IMR-90 (cell line): ENCODE data around the gene CCL13. TPM values are rescaled to one million over a fixed set of nuclear protein-coding genes. Genes with fewer than 3 reads are reported as not detected.
A peak's percentile ranks its signal among the peaks of the same experiment; 100 is the strongest.

Source experiments
- ATAC-seq: fragments of 200-7000 bp; cut with Tn5 transposase; 2 replicates; pipeline ENCODE4 v1.9.1; 2020; ENCODE audit warnings: low read depth, mild to moderate bottlenecking, moderate library complexity
- BruUV-seq: library from RNA; stranded (reverse); fragments of 400-500 nt; replicated peaks from 2 replicates; lab custom pipeline; 2021; lab: Mats Ljungman, UMichigan
- CTCF ChIA-PET: fragments of 300-600 bp; formaldehyde crosslinking; extraction: SDS; loops from one replicate; lab custom pipeline; 2021; ENCODE audit warnings: antibody characterized with exemption; lab: Yijun Ruan, JAX
- POLR2A ChIA-PET: fragments of 300-600 bp; sonication (Branson Sonifier 250); formaldehyde crosslinking; loops from one replicate; lab custom pipeline; 2022; ENCODE audit warnings: antibody characterized with exemption; ENCODE audit not compliant: unreplicated experiment; lab: Charles Lee
- DNase-seq: peaks from one replicate; pipeline ENCODE4 v3.0.0; 2013
- H2AFZ ChIP-seq: replicated peaks from 2 replicates; pipeline ENCODE3; 2013; ENCODE audit warnings: low read length, mild to moderate bottlenecking; ENCODE audit not compliant: poor library complexity
- H2AK5ac ChIP-seq: 2 replicates; pipeline ENCODE4 v1.6.1; 2013; ENCODE audit warnings: low read depth, low read length, inconsistent platforms
- H2AK9ac ChIP-seq: replicated peaks from 2 replicates; pipeline ENCODE3; 2013; ENCODE audit warnings: mild to moderate bottlenecking, low read depth, low read length, moderate library complexity; ENCODE audit not compliant: poor library complexity
- H2BK120ac ChIP-seq: 2 replicates; pipeline ENCODE4 v1.6.1; 2013; ENCODE audit warnings: low read depth, low read length, inconsistent platforms
- H2BK15ac ChIP-seq: 3 replicates; pipeline ENCODE4 v1.6.1; 2013; ENCODE audit warnings: low read depth, low read length, inconsistent platforms
- H2BK20ac ChIP-seq: 2 replicates; pipeline ENCODE4 v1.6.1; 2013; ENCODE audit warnings: low read depth, mild to moderate bottlenecking, inconsistent platforms, low read length, moderate library complexity
- H2BK5ac ChIP-seq: 2 replicates; pipeline ENCODE4 v1.6.1; 2013; ENCODE audit warnings: mild to moderate bottlenecking, low read depth, low read length, inconsistent platforms; ENCODE audit not compliant: poor library complexity, severe bottlenecking
- H3K14ac ChIP-seq: replicated peaks from 2 replicates; pipeline ENCODE4 v1.6.1; 2013; ENCODE audit warnings: low read depth, low read length, inconsistent platforms
- H3K18ac ChIP-seq: 2 replicates; pipeline ENCODE4 v1.6.1; 2013; ENCODE audit warnings: low read depth, low read length, control low read depth
- H3K23ac ChIP-seq: 2 replicates; pipeline ENCODE4 v1.6.1; 2013; ENCODE audit warnings: low read depth, low read length, inconsistent platforms
- H3K27ac ChIP-seq: 2 replicates; pipeline ENCODE4 v1.5.1; 2013; ENCODE audit warnings: mild to moderate bottlenecking, control low read depth, low read length; ENCODE audit not compliant: insufficient read depth
- H3K27me3 ChIP-seq: 2 replicates; pipeline ENCODE4 v1.6.1; 2013; ENCODE audit warnings: low read length; ENCODE audit not compliant: control insufficient read depth, insufficient read depth
- H3K36me3 ChIP-seq: 2 replicates; pipeline ENCODE4 v1.6.1; 2013; ENCODE audit warnings: low read length, mixed read lengths; ENCODE audit not compliant: control insufficient read depth, insufficient read depth
- H3K4ac ChIP-seq: 2 replicates; pipeline ENCODE4 v1.6.1; 2013; ENCODE audit warnings: low read depth, low read length, inconsistent platforms
- H3K4me1 ChIP-seq: 2 replicates; pipeline ENCODE4 v1.6.1; 2013; ENCODE audit warnings: low read length, mixed read lengths; ENCODE audit not compliant: control insufficient read depth, insufficient read depth
- H3K4me2 ChIP-seq: 2 replicates; pipeline ENCODE4 v1.6.1; 2013; ENCODE audit warnings: low read depth, mild to moderate bottlenecking, control low read depth, low read length, moderate library complexity
- H3K4me3 ChIP-seq: 2 replicates; pipeline ENCODE4 v1.5.1; 2013; ENCODE audit warnings: low read depth, mild to moderate bottlenecking, control low read depth, low read length, moderate library complexity; ENCODE audit not compliant: insufficient read depth
- H3K56ac ChIP-seq: 2 replicates; pipeline ENCODE4 v1.6.1; 2013; ENCODE audit warnings: low read length, inconsistent platforms; ENCODE audit not compliant: insufficient read depth; ENCODE audit errors: extremely low read depth
- H3K79me1 ChIP-seq, 2 experiments: 2 replicates each; pipeline ENCODE4 v1.6.1; 2013; ENCODE audit warnings: low read length in 2 of 2, inconsistent platforms in 1 of 2, low read depth in 1 of 2
- H3K9ac ChIP-seq: 2 replicates; pipeline ENCODE4 v1.6.1; 2013; ENCODE audit warnings: low read depth, low read length, control low read depth
- H3K9me1 ChIP-seq: 2 replicates; pipeline ENCODE4 v1.6.1; 2013; ENCODE audit warnings: low read length, inconsistent platforms; ENCODE audit not compliant: insufficient read depth
- H3K9me3 ChIP-seq: 2 replicates; pipeline ENCODE4 v1.6.1; 2013; ENCODE audit warnings: low read length; ENCODE audit not compliant: control insufficient read depth, insufficient read depth
- H4K20me1 ChIP-seq: 2 replicates; pipeline ENCODE4 v1.6.1; 2013; ENCODE audit warnings: low read length, inconsistent platforms; ENCODE audit not compliant: insufficient read depth
- H4K5ac ChIP-seq: 2 replicates; pipeline ENCODE4 v1.6.1; 2013; ENCODE audit warnings: mild to moderate bottlenecking, low read depth, low read length, control low read depth
- H4K8ac ChIP-seq, 2 experiments: 2 replicates each; pipeline ENCODE4 v1.6.1; 2013; ENCODE audit warnings: low read depth in 2 of 2, low read length in 2 of 2, control low read depth in 1 of 2, inconsistent platforms in 1 of 2
- H4K91ac ChIP-seq: 2 replicates; pipeline ENCODE4 v1.6.1; 2013; ENCODE audit warnings: low read depth, low read length, inconsistent platforms; ENCODE audit not compliant: insufficient read depth
- CEBPB ChIP-seq: IDR thresholded peaks from 2 replicates; pipeline ENCODE4 v1.6.1; 2012; ENCODE audit warnings: low read depth, low read length, improper control_type of control experiment
- CHD1 ChIP-seq: IDR thresholded peaks from 2 replicates; pipeline ENCODE4 v1.6.1; 2012; ENCODE audit warnings: low read depth, low read length, improper control_type of control experiment
- CTCF ChIP-seq: conservative IDR thresholded peaks from 2 replicates; pipeline ENCODE4 v1.5.1; 2012; ENCODE audit warnings: mild to moderate bottlenecking, low read depth, low read length, improper control_type of control experiment
- ELK1 ChIP-seq: fragments of 150-350 bp; IDR thresholded peaks from 2 replicates; pipeline ENCODE4 v1.6.1; 2016; ENCODE audit warnings: low read depth, mild to moderate bottlenecking, low read length, moderate library complexity, borderline replicate concordance
- FOS ChIP-seq: fragments of 150-350 bp; IDR thresholded peaks from 2 replicates; pipeline ENCODE4 v1.6.1; 2016; ENCODE audit warnings: low read depth, low read length
- MAFK ChIP-seq: IDR thresholded peaks from 2 replicates; pipeline ENCODE4 v1.6.1; 2012; ENCODE audit warnings: low read depth, low read length, improper control_type of control experiment
- MAZ ChIP-seq: IDR thresholded peaks from 2 replicates; pipeline ENCODE4 v1.6.1; 2012; ENCODE audit warnings: low read depth, mild to moderate bottlenecking, low read length, improper control_type of control experiment, moderate library complexity, borderline replicate concordance
- MXI1 ChIP-seq: IDR thresholded peaks from 2 replicates; pipeline ENCODE4 v1.6.1; 2012; ENCODE audit warnings: low read depth, mild to moderate bottlenecking, low read length, moderate library complexity, borderline replicate concordance
- NFE2L2 ChIP-seq: fragments of 150-350 bp; IDR thresholded peaks from 2 replicates; pipeline ENCODE4 v1.6.1; 2016; ENCODE audit warnings: low read depth, mild to moderate bottlenecking, low read length
- POLR2A ChIP-seq: IDR thresholded peaks from 2 replicates; pipeline ENCODE4 v1.6.1; 2012; ENCODE audit warnings: mild to moderate bottlenecking, low read depth, low read length
- RAD21 ChIP-seq: IDR thresholded peaks from 2 replicates; pipeline ENCODE4 v1.6.1; 2012; ENCODE audit warnings: low read length, improper control_type of control experiment
- RCOR1 ChIP-seq: IDR thresholded peaks from 2 replicates; pipeline ENCODE4 v1.6.1; 2012; ENCODE audit warnings: mild to moderate bottlenecking, low read length, improper control_type of control experiment; ENCODE audit not compliant: insufficient replicate concordance
- RFX5 ChIP-seq: IDR thresholded peaks from 2 replicates; pipeline ENCODE4 v1.8.0; 2012; ENCODE audit warnings: low read depth, mild to moderate bottlenecking, low read length, moderate library complexity
- SMC3 ChIP-seq: fragments of 150-350 bp; IDR thresholded peaks from 2 replicates; pipeline ENCODE4 v1.6.1; 2016; ENCODE audit warnings: low read depth, mild to moderate bottlenecking, antibody characterized with exemption, low read length, moderate library complexity
- dilution Hi-C: fragments of 300-500 bp; cut with HindIII; formaldehyde crosslinking; loops from one replicate; pipeline ENCODE4 v1.14.3; 2018; ENCODE audit warnings: low sequenced_read_pairs; ENCODE audit not compliant: unreplicated experiment
- in situ Hi-C: fragments of 300-500 bp; cut with MboI; formaldehyde crosslinking; loops from 3 replicates; pipeline ENCODE4 v1.14.3; 2019; ENCODE audit warnings: low sequenced_read_pairs, inconsistent platforms, mixed read lengths
- intact Hi-C: fragments of 100-400 bp; cut with micrococcal nuclease; formaldehyde crosslinking; loops from 2 replicates; pipeline ENCODE4 v1.10.0; 2022
- polyA plus RNA-seq, 3 experiments: library from polyadenylated mRNA; depleted of rRNA; stranded (reverse); fragments of >200 nt; gene quantifications; 2 replicates each; pipeline ENCODE4 v1.2.3, GENCODE V29; 2012; ENCODE audit warnings: low replicate concordance in 1 of 3
- total RNA-seq: library from RNA; depleted of rRNA; stranded (reverse); fragments of >200 nt; gene quantifications from 2 replicates; pipeline ENCODE4 v1.2.3, GENCODE V29; 2012
- TF ChIP-seq, protein P1 (sequence below): fragments of 150-350 bp; IDR thresholded peaks from 2 replicates; pipeline ENCODE4 v1.6.1; 2017; ENCODE audit warnings: mild to moderate bottlenecking, antibody characterized with exemption, low read length, low read depth

Gene CCL13
- total and polyA plus RNA-seq, 2 of the 4 experiments (the other 2 are of a cell fraction): 0.18 TPM; not detected in 1

DNA sequence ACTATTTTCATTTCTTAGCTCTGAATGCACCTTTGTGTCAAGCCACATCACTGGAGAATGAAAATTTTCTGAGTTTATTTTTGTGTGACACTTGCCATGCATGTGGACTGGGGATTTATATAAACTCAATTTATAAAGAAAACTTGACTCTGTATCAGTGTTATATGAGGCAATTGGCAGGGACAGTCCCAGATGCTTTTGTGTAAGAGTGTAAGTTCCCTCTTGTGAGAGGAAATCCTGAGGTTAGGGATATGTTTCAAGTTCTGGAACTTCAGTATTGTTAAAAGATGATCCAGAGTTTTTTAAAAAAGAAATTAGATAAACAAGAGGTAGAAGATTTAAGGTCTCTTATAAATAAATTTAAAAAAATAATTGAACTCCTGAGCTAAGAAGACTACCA is 47.9 kb upstream of the CCL13 start:
- no peak for TF ChIP-seq MXI1
- TF ChIP-seq ELK1: no peak
- no peak for TF ChIP-seq POLR2A
- no peak for TF ChIP-seq RFX5
- TF ChIP-seq CTCF: no peak
- TF ChIP-seq, protein P1, sequence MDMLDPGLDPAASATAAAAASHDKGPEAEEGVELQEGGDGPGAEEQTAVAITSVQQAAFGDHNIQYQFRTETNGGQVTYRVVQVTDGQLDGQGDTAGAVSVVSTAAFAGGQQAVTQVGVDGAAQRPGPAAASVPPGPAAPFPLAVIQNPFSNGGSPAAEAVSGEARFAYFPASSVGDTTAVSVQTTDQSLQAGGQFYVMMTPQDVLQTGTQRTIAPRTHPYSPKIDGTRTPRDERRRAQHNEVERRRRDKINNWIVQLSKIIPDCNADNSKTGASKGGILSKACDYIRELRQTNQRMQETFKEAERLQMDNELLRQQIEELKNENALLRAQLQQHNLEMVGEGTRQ: no peak
- no peak for TF ChIP-seq FOS
- no peak for TF ChIP-seq RCOR1
- no peak for TF ChIP-seq MAFK
- no peak for TF ChIP-seq MAZ
- TF ChIP-seq RAD21: no peak
- TF ChIP-seq SMC3: no peak
- TF ChIP-seq CHD1: no peak
- no peak for TF ChIP-seq NFE2L2
- TF ChIP-seq CEBPB: no peak
- H3K18ac ChIP-seq: peak overlapping the region; percentile 9; the same call in 1 of the 2 replicates
- in situ Hi-C loops: loop anchor here (5.0 kb wide), 3 partner anchors 49 to 106 kb away; partner anchors contain the start of gene CCL13
- H3K79me1 ChIP-seq: no peaks in the 10 kb centered on the region
- no peaks in the 10 kb centered on the region for H3K9me1 ChIP-seq
- no peaks in the 10 kb centered on the region for H3K27me3 ChIP-seq
- no peaks in the 10 kb centered on the region for H3K36me3 ChIP-seq
- no peak overlapping the region for H2BK120ac ChIP-seq
- H3K4me2 ChIP-seq: no peak overlapping the region
- no peak overlapping the region for H3K14ac ChIP-seq
- H2BK20ac ChIP-seq: no peak overlapping the region
- H4K8ac ChIP-seq: no peak overlapping the region
- no peak overlapping the region for H4K5ac ChIP-seq
- no peak overlapping the region for H3K56ac ChIP-seq
- no TSS peak for BruUV-seq
- H3K9ac ChIP-seq: no peak overlapping the region
- no peak for ATAC-seq
- H3K4me3 ChIP-seq: no peak overlapping the region
- no peak overlapping the region for H3K27ac ChIP-seq
- H4K91ac ChIP-seq: no peak overlapping the region
- no peak overlapping the region for H2AK9ac ChIP-seq
- H2AFZ ChIP-seq: no peak overlapping the region
- no peaks in the 10 kb centered on the region for H4K20me1 ChIP-seq
- no peak overlapping the region for H3K4ac ChIP-seq
- CTCF ChIA-PET: interaction anchor here (0.6 to 4.3 kb wide), 3 partner anchors 53 to 107 kb away, joined by 4 to 40 read pairs (median 4); no protein-coding TSS in a partner anchor
- H2BK15ac ChIP-seq: no peak overlapping the region
- no peak for DNase-seq
- H2AK5ac ChIP-seq: no peak overlapping the region
- intact Hi-C loops: no loop called here
- dilution Hi-C loops: no loop called here
- H3K9me3 ChIP-seq: no peaks in the 10 kb centered on the region
- H3K23ac ChIP-seq: no peak overlapping the region
- no peak overlapping the region for H2BK5ac ChIP-seq
- POLR2A ChIA-PET: no interaction called here
- peaks cover 7% of the 10 kb centered on the region for H3K4me1 ChIP-seq
